Esophagus muscularis mucosa (tissue), 4 donors: ENCODE results near the gene CLIC3.

Source experiments
- EP300 ChIP-seq: sonication (generic); formaldehyde crosslinking; IDR thresholded peaks from one replicate; pipeline ENCODE4 v1.6.1; 2017; ENCODE audit warnings: antibody characterized with exemption
- POLR2A ChIP-seq: fragments of 450-650 bp; IDR thresholded peaks from one replicate; pipeline ENCODE4 v1.6.1; 2017; ENCODE audit warnings: antibody characterized with exemption, moderate library complexity, mild to moderate bottlenecking, low read depth
- POLR2AphosphoS5 ChIP-seq, 2 donors: sonication (generic); formaldehyde crosslinking; IDR thresholded peaks; one replicate each; pipeline ENCODE4 v1.6.1; 2017; ENCODE audit warnings: antibody characterized with exemption in 2 of 2
- TF ChIP-seq, protein P1 (sequence below), 3 experiments: fragments of 200-600 bp in 2 of 3; fragments of 450-650 bp in 1 of 3; sonication (generic) in 2 of 3; IDR thresholded peaks; one replicate each; pipeline ENCODE4 v1.5.1; 2017 to 2019; ENCODE audit warnings: antibody characterized with exemption in 3 of 3, mild to moderate bottlenecking in 2 of 3, moderate library complexity in 1 of 3

GRCh38 chr9:137028263-137029057, 32.1 kb upstream of the CLIC3 start:
- TF ChIP-seq POLR2AphosphoS5 (IDR thresholded peaks at IDR 0.05): no peak
- TF ChIP-seq, protein P1, sequence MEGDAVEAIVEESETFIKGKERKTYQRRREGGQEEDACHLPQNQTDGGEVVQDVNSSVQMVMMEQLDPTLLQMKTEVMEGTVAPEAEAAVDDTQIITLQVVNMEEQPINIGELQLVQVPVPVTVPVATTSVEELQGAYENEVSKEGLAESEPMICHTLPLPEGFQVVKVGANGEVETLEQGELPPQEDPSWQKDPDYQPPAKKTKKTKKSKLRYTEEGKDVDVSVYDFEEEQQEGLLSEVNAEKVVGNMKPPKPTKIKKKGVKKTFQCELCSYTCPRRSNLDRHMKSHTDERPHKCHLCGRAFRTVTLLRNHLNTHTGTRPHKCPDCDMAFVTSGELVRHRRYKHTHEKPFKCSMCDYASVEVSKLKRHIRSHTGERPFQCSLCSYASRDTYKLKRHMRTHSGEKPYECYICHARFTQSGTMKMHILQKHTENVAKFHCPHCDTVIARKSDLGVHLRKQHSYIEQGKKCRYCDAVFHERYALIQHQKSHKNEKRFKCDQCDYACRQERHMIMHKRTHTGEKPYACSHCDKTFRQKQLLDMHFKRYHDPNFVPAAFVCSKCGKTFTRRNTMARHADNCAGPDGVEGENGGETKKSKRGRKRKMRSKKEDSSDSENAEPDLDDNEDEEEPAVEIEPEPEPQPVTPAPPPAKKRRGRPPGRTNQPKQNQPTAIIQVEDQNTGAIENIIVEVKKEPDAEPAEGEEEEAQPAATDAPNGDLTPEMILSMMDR (IDR thresholded peaks at IDR 0.05): peak in 2 of 3 experiments; percentile 18 to 26
- TF ChIP-seq POLR2A: no peak
- no peak for TF ChIP-seq EP300
